ENCODE measurements around the gene SSBP3. TPM values are rescaled to one million over a fixed set of nuclear protein-coding genes. Genes with fewer than 3 reads are reported as not detected.
A peak's percentile ranks its signal among the peaks of the same experiment; 100 is the strongest.

SSBP3 gene
- total RNA-seq, 2 donors from 2014 or later = 7.9 to 23.1 TPM

DNA sequence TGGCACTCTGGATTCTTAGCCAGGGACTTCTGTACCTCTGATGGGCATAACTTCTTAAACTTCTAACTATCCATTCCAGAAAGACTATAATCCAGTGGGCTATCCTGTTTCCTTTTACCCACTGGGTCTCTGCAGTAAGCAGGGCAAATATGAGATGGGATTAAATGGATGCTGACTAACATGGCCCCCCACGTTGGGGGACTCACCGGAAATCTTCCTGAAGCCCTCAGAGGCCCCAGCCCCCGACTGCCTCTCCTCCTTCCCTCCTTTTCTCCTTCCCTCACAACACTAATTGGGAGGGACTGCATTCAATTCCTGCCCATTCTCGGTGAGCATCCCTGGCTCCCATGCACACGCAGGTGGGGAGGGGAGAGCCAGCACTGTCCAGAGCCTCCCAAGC, 70.1 kb downstream of the SSBP3 start:
- peaks cover 49% of the 10 kb centered on the region for H3K4me1 ChIP-seq
- no peaks in the 10 kb centered on the region for H3K27me3 ChIP-seq
- H3K9me3 ChIP-seq = no peaks in the 10 kb centered on the region
- DNase-seq = no peak
- H3K4me3 ChIP-seq = no peak overlapping the region
- H3K27ac ChIP-seq = peak overlapping the region in 3 of 4 donors; percentile 28 to 58 (median 55)
- no peak for ATAC-seq
- intact Hi-C loops (cut with DNase I) = no loop called here
- H3K36me3 ChIP-seq (replicated peaks in 1 of 2; ENCODE audit: insufficient read depth in 1 of 2, low read depth in 2 of 2) = no peaks in the 10 kb centered on the region
- TF ChIP-seq POLR2A (IDR thresholded peaks at IDR 0.05) = no peak
- TF ChIP-seq, protein P1, sequence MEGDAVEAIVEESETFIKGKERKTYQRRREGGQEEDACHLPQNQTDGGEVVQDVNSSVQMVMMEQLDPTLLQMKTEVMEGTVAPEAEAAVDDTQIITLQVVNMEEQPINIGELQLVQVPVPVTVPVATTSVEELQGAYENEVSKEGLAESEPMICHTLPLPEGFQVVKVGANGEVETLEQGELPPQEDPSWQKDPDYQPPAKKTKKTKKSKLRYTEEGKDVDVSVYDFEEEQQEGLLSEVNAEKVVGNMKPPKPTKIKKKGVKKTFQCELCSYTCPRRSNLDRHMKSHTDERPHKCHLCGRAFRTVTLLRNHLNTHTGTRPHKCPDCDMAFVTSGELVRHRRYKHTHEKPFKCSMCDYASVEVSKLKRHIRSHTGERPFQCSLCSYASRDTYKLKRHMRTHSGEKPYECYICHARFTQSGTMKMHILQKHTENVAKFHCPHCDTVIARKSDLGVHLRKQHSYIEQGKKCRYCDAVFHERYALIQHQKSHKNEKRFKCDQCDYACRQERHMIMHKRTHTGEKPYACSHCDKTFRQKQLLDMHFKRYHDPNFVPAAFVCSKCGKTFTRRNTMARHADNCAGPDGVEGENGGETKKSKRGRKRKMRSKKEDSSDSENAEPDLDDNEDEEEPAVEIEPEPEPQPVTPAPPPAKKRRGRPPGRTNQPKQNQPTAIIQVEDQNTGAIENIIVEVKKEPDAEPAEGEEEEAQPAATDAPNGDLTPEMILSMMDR (IDR thresholded peaks at IDR 0.05) = no peak
- 80 to 90% methylated on average over 5 of the region's 5 CpGs for WGBS, 2 donors

DNA sequence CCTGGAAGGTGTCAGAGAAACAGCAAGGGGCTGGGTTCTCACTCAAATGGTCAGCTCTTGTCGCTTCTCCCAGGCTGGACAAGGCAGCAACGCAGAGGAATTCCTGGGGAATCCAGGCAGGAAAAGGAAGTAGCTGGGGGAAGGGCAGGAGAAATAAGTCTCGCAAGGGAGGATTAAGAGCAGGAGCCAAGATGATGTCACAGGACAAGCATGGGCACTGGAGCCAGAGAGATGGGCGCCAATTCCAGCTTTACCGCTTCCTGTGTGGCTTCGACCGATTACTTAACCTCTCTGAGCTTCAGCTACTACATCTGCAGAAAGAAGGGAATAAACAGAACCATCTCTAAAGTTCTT, 70.5 kb downstream of the SSBP3 start:
- peaks cover 49% of the 10 kb centered on the region for H3K4me1 ChIP-seq
- TF ChIP-seq, protein P1 (IDR thresholded peaks at IDR 0.05) = no peak
- TF ChIP-seq POLR2A (IDR thresholded peaks at IDR 0.05) = no peak
- no peaks in the 10 kb centered on the region for H3K9me3 ChIP-seq
- 69% methylated on average over 7 of the region's 7 CpGs for WGBS, 2 donors
- no peaks in the 10 kb centered on the region for H3K36me3 ChIP-seq (replicated peaks in 1 of 2; ENCODE audit: insufficient read depth in 1 of 2, low read depth in 2 of 2)
- no peak overlapping the region for H3K4me3 ChIP-seq
- H3K27me3 ChIP-seq = no peaks in the 10 kb centered on the region
- peak in 3 of 4 donors; percentile 48 to 57 (median 54) for DNase-seq
- peak overlapping the region in 3 of 4 donors; percentile 28 to 58 (median 55) for H3K27ac ChIP-seq
- peak; percentile 62 for ATAC-seq
- intact Hi-C loops (cut with DNase I) = no loop called here

- H3K4me3 ChIP-seq = no peak overlapping the region
- H3K4me1 ChIP-seq = peaks cover 49% of the 10 kb centered on the region
- intact Hi-C loops (cut with DNase I) = no loop called here
Measured at GRCh38 chr1:54335011-54335754, 71.0 kb downstream of the SSBP3 start.

DNA sequence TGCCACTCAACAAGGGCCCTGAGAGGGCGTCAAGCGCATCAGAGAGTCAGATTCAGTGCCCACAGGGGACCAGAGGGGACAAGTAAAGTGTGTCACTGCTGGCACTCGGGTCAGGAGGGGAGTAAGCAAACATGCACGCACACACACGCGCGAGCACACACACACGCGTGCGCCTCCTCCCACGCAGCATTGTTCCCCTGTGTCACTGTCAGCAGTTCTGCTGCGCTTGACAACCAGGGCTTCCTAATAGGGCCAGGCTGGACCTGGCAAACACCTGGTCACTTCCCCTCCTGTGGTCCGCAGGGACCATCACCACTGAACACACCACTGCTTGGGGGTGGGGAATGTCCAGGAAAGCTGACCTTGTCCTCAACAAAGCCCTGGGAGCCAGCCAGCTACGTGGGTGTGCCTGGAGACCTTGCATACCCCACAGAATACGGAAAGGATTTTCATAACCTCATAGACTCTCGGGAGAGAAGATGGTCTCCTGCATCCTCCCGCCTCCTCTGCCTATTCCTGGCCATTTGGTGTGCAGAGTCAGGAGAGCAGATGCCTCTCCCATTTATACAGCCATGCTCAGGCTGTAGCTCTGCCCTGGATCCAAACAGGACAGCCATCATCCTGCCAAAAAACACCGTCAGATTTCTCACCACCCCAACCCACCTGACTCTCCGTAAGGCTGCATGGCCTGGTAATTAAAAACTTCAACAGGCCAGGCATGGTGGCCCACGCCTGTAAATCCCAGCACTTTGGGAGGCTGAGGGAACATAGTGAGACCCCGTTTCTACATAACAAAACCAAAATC, 73.2 kb downstream of the SSBP3 start:
- 66 to 71% methylated on average over 21 of the region's 21 CpGs for WGBS, 2 donors
- ATAC-seq (peak; percentile 10), DNase-seq (peak in 1 of 4 donors; percentile 40)
- peaks cover 54% of the 10 kb centered on the region for H3K4me1 ChIP-seq
- TF ChIP-seq POLR2A (IDR thresholded peaks at IDR 0.05) = no peak
- TF ChIP-seq, protein P1 (IDR thresholded peaks at IDR 0.05) = no peak
- H3K27ac ChIP-seq = peak overlapping the region in 1 of 4 donors; percentile 7
- no peaks in the 10 kb centered on the region for H3K9me3 ChIP-seq
- no peaks in the 10 kb centered on the region for H3K27me3 ChIP-seq
- intact Hi-C loops (cut with DNase I) = no loop called here
- H3K4me3 ChIP-seq = no peak overlapping the region
- H3K36me3 ChIP-seq (replicated peaks in 1 of 2; ENCODE audit: insufficient read depth in 1 of 2, low read depth in 2 of 2) = no peaks in the 10 kb centered on the region

More at GRCh38 chr1:54335011-54335754, 71.0 kb downstream of the SSBP3 start:
- DNase-seq (peak in 2 of 4 donors; percentile 40 to 43), ATAC-seq (no peak)
- no peaks in the 10 kb centered on the region for H3K27me3 ChIP-seq
- H3K36me3 ChIP-seq (replicated peaks in 1 of 2; ENCODE audit: insufficient read depth in 1 of 2, low read depth in 2 of 2) = no peaks in the 10 kb centered on the region
- H3K27ac ChIP-seq = peak overlapping the region in 3 of 4 donors; percentile 28 to 58 (median 55)
- TF ChIP-seq, protein P1 (IDR thresholded peaks at IDR 0.05) = no peak
- no peak for TF ChIP-seq POLR2A (IDR thresholded peaks at IDR 0.05)
- no peaks in the 10 kb centered on the region for H3K9me3 ChIP-seq
- WGBS, 2 donors = 57 to 91% methylated on average over 9 to 13 of the region's 13 CpGs

All from body of pancreas (tissue), 4 donors.